Right lobe of liver (tissue), 4 donors: Measurements from ENCODE around the gene CEP89.
"Not testable (repeated sequence)": the region's sequence is repeated elsewhere in the genome, so short reads cannot be mapped to it uniquely, and the experiment has no call there.

Source experiments
- POLR2A ChIP-seq: fragments of 450-650 bp; IDR thresholded peaks from one replicate; pipeline ENCODE4 v1.6.1; 2017; ENCODE audit warnings: antibody characterized with exemption, mild to moderate bottlenecking
- TF ChIP-seq, protein P1 (sequence below), 4 donors: fragments of 200-600 bp in 3 of 4; fragments of 450-650 bp in 1 of 4; IDR thresholded peaks; one replicate each; pipeline versions ENCODE4 v1.5.1 to v1.8.0; 2016 to 2022; ENCODE audit warnings: antibody characterized with exemption in 4 of 4, mild to moderate bottlenecking in 2 of 4
- donor health status: DM: no; HTN: no; CAD: no.
- donor health status: DM: no; HTN: no; CAD: no.
- donor health status: DM: no; HTN: yes; CAD: no.

DNA sequence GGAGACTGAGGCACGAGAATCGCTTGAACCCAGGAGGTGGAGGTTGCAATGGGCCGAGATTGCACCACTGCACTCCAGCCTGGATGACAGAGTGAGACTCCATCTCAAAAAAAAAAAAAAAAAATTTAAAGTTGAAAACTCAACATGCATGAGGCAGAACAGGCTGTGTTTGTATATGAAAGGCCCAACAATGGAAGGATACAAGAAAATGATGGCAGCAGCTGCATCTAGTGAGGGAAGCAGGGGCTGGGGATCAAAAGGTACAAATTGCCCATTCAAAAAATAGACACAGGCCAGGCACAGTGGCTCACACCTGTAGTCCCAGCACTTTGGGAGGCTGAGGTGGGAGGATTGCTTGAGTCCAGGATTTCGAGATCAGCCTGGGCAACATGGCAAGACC, 6.1 kb upstream of the CEP89 start:
- TF ChIP-seq, protein P1, sequence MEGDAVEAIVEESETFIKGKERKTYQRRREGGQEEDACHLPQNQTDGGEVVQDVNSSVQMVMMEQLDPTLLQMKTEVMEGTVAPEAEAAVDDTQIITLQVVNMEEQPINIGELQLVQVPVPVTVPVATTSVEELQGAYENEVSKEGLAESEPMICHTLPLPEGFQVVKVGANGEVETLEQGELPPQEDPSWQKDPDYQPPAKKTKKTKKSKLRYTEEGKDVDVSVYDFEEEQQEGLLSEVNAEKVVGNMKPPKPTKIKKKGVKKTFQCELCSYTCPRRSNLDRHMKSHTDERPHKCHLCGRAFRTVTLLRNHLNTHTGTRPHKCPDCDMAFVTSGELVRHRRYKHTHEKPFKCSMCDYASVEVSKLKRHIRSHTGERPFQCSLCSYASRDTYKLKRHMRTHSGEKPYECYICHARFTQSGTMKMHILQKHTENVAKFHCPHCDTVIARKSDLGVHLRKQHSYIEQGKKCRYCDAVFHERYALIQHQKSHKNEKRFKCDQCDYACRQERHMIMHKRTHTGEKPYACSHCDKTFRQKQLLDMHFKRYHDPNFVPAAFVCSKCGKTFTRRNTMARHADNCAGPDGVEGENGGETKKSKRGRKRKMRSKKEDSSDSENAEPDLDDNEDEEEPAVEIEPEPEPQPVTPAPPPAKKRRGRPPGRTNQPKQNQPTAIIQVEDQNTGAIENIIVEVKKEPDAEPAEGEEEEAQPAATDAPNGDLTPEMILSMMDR (IDR thresholded peaks at IDR 0.05), result not testable (repeated sequence)
- TF ChIP-seq POLR2A, result not testable (repeated sequence)
